Activated T-helper 17 cell treated with anti-CD3 and anti-CD28 coated beads, Interleukin-2, amount 50 U/mL, for 72 hours (primary cell): ENCODE results near the gene ZNF385C. TPM values are rescaled to one million over a fixed set of nuclear protein-coding genes. Genes with fewer than 3 reads are reported as not detected.

Experiments
- ATAC-seq: fragments of 150-1000 bp; cut with Tn5 transposase; replicated peaks from 2 replicates; pipeline ENCODE4 v1.10.0; 2021; ENCODE audit warnings: mild to moderate bottlenecking, moderate library complexity
- H3K27ac Mint-ChIP-seq: one replicate; pipeline ENCODE4 v1.8.0; 2022; ENCODE audit warnings: mixed read lengths
- H3K27me3 Mint-ChIP-seq: one replicate; pipeline ENCODE4 v1.8.0; 2022; ENCODE audit warnings: mixed read lengths
- H3K36me3 Mint-ChIP-seq: one replicate; pipeline ENCODE4 v1.8.0; 2022; ENCODE audit warnings: low read depth, mild to moderate bottlenecking, mixed read lengths
- H3K4me1 Mint-ChIP-seq: one replicate; pipeline ENCODE4 v1.8.0; 2022; ENCODE audit warnings: mixed read lengths
- H3K4me3 Mint-ChIP-seq: one replicate; pipeline ENCODE4 v1.8.0; 2022; ENCODE audit warnings: mild to moderate bottlenecking, mixed read lengths
- H3K9me3 Mint-ChIP-seq: one replicate; pipeline ENCODE4 v1.8.0; 2022; ENCODE audit warnings: mixed read lengths
- total RNA-seq, 2 donors: library from RNA; stranded (reverse); gene quantifications; one replicate each; pipeline ENCODE4 v1.2.3, GENCODE V29; 2022

Gene ZNF385C
- total RNA-seq, 2 donors from 2014 or later = 0.15 to 0.48 TPM

DNA sequence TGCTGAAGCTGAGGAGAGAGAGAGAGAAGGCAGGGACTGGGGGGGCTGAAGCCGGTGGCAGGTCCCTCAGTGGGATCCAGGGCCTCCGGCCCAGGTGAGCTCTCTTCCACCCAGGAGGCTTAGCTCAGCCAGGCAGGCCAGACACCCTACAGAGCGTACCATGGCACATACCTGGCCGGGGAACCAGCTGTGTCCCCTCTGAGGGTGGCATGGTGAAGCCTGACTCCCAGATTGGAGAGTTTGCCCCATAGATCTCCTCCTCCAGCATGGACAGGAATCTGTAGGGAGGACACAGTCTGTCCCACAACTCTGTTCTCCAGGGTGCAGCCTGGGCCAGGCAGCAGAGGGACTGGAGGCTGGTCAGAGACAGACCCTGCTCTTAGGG, 19.8 kb upstream of the ZNF385C start:
- Mint-ChIP-seq H3K36me3 (peaks cover 28% of the 10 kb centered on the region), H3K9me3 (no peaks in the 10 kb centered on the region), H3K4me1 (peaks cover 13% of the 10 kb centered on the region), H3K27ac (peak overlapping the region; percentile 10), H3K27me3 (no peaks in the 10 kb centered on the region), H3K4me3 (peak overlapping the region; percentile 9)
- ATAC-seq = no peak

DNA sequence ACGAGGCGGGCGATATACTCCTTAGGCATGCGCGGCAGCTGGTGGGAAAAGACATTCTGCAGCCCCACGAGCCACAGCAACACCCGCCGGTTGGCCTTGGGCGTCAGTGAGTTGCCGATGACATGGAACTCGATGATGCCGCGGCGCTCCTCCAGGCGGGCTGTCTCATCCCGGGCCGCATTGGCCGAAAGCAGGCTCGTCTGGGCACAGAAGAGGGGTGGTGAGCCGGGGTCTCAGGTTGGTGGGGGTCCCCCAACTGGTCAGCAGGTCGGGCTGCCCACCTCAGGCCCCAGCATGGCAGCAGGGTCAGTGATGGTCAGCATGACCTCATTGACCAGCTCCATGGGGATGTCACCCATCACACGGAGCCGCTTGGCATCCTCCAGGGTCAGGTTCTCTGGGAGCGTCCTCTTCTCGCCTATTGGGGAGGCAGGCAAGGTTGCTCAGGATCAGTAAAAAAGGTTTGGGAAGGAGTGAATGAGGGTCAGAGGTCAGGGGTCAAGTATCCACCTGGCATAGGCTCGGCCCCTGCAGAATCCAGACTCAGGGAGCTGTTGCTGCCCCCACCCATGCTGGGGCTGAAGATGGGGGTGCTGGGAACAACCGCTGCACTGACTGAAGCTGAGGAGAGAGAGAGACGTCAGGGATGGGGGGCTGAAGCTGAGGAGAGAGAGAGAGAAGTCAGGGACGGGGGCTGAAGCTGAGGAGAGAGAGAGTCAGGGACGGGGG, 19.3 kb upstream of the ZNF385C start:
- no peak for ATAC-seq
- Mint-ChIP-seq H3K27me3 (no peaks in the 10 kb centered on the region), H3K4me1 (peaks cover 13% of the 10 kb centered on the region), H3K9me3 (no peaks in the 10 kb centered on the region), H3K36me3 (peaks cover 28% of the 10 kb centered on the region), H3K4me3 (no peak overlapping the region), H3K27ac (no peak overlapping the region)

DNA sequence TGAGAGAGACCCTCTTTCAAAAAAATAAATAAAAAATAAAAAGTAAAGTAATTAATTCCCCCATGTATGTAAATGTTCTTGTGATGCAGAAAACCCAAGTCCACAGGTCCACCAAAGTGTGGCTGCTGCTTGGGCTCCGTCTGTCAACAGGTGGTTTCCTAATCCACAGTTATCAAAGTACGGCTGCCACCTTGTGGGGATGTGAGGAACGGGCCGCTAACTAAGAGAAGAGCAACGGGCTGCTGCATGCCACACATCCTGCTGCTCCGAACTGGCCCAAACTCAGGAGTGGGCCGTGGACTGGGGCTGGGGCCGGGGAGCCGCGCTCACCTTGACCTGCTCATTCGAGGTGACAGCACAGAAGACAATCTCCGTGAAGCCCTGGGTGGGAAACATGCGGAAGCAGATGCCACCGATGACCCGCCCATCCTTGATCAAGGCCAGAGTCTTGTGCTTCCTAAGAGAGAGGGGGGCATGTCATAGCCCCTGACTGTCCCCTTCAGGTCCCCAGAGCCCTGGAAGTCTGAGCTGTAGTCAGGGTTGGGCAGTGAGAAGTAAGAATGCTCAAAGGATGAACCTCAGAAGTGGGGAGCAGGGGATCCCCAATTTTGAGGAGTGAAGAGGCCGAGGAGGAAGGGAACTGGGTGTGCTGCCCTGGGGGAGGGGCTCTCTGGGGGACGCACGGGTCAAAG, 18.6 kb upstream of the ZNF385C start:
- H3K4me1 Mint-ChIP-seq = peaks cover 17% of the 10 kb centered on the region

DNA sequence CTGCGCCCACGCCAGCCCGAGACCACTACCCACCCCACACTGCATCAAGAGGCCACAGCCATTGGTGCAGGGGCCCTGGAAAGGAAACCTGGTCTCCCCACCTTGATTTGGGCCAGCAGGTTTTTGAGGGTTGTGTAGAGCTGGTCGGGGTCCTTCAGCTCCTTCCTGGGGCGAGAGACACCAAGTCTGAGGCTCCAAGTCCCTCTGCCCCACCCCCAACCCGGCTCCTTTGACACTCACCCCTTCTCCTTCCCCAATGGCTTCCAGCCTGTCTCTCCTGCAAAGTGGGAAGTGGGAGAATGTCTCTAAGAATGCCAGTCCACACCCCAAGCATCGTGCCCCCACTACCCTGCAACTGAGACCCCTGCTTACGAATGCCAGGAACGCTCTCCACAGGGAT, 15.8 kb upstream of the ZNF385C start:
- Mint-ChIP-seq H3K4me3 (no peak overlapping the region), H3K9me3 (no peaks in the 10 kb centered on the region), H3K27ac (peak overlapping the region; percentile 34), H3K36me3 (peaks cover 28% of the 10 kb centered on the region), H3K27me3 (no peaks in the 10 kb centered on the region), H3K4me1 (peaks cover 18% of the 10 kb centered on the region)
- no peak for ATAC-seq

More for the DNA sequence above, 18.6 kb upstream of the ZNF385C start:
- Mint-ChIP-seq H3K4me3 (no peak overlapping the region), H3K9me3 (no peaks in the 10 kb centered on the region), H3K36me3 (peaks cover 28% of the 10 kb centered on the region), H3K27ac (peak overlapping the region; percentile 69), H3K27me3 (no peaks in the 10 kb centered on the region)
- peak; percentile 18 for ATAC-seq

DNA sequence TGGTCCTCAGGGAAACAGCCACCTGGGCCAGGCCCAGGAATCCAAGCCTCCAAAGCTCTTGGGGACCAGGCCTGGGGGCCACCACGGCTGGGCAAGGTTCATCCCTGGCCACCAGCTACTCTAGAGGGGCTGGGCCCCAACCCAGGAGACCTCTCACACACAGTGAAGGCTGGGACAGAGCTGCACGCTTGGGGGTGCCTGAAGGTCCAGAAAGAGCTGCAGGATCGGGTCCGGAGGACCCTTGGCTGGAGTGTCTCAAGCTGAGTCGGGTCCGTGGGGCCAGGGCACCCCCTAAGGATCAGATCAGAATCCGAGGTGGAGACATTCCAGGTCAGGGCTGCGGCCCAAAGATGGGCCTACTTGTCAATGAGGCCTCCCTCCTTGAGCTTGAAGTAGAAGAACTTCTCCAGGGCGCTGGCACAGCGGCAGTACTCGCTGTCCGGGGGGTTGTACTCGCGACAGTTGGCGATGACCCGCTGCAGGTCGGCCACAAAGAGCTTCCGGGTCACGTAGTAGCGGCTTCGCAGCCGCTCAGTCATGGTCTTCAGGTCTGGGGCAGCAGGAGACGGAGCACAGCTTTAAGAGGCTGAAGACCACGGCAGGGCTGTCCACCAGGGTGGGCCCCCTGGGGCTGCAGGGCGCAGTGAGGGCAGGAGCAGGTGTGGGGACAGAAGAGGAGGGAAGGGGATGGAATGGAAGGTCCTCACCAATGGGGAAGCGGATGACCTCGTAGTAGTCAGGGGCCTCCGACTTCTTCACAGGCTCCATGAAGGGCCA, 15.2 kb upstream of the ZNF385C start:
- Mint-ChIP-seq H3K4me1 (peaks cover 14% of the 10 kb centered on the region), H3K4me3 (no peak overlapping the region), H3K36me3 (peaks cover 23% of the 10 kb centered on the region), H3K27ac (no peak overlapping the region), H3K9me3 (no peaks in the 10 kb centered on the region), H3K27me3 (no peaks in the 10 kb centered on the region)
- no peak for ATAC-seq

DNA sequence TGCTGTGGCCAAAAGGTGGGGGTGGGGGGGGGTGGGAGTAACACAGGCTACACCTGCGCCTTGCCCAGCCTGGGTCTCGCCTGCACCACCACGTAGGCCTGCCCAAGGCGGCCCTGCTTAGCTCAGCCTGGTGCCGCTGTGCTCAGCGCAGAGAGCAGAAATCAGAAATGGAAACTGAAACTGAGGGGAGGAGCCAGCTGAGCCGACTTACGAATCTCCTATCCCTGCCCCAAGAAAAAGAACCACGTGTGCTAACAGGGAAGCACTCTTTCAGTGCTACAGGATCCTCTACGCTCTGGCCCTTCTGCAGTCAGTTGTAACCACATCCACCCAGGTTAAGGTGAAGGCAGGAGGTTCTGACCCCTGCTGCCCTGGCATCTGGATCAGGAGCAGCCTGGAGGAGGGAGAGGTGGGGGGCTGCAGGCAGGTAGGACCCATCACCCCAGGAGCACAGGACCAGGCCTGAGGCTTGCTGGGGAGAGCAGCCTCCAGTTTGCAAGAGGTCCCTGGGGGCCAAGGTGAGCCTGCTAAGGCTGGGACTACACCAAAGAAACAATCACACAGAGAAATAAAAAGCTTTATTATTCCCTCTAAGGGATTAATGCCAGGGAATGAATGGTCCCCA, 14.4 kb upstream of the ZNF385C start, which contains the start of gene DHX58:
TSS of gene DHX58 (minus strand) at position 163 of the 625 bp plus-strand sequence. CDS start 822 bp downstream, outside the sequence.
- H3K9me3 Mint-ChIP-seq = no peaks in the 10 kb centered on the region
- peak; percentile 90 for ATAC-seq
- peak within 1 kb of the TSS; percentile 95 for H3K27ac Mint-ChIP-seq
- no peaks in the 10 kb centered on the region for H3K27me3 Mint-ChIP-seq
- H3K4me1 Mint-ChIP-seq = peaks cover 11% of the 10 kb centered on the region
- peak within 1 kb of the TSS; percentile 86 for H3K4me3 Mint-ChIP-seq
- peaks cover 20% of the 10 kb centered on the region for H3K36me3 Mint-ChIP-seq

DNA sequence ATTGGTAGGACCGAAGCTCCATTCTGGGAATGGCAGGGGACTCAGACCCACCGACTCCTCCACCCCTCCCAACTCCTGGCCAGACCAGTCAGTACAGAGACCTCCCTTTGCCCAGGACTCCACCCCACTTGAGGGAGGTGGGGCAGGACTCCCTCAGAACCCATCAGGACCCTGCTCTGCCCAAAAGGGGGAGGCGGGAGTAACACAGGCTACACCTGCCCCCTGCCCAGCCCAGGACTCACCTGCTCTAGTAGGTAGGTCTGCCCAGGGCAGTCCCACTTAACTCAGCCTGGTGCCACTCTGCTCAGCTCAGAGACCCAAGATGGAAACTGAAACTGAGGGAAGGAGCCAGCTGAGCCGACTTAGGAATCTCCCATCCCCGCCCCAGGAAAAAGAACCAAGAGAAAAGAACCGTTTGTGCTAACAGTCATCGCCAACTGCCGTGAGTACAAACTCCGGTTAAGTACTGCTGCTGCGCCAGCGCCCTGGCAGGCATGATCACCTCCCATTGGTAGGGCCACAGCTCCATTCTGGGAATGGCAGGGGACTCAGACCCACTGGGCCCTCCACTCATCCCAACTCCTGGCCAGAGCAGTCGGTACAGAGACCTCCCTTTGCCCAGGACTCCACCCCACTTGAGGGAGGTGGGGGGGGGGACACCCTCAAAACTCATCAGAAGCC, 13.7 kb upstream of the ZNF385C start:
- H3K9me3 Mint-ChIP-seq = no peaks in the 10 kb centered on the region
- peaks cover 13% of the 10 kb centered on the region for H3K36me3 Mint-ChIP-seq
- no peaks in the 10 kb centered on the region for H3K27me3 Mint-ChIP-seq
- peak; percentile 9 for ATAC-seq
- H3K4me1 Mint-ChIP-seq = peaks cover 9% of the 10 kb centered on the region
- H3K4me3 Mint-ChIP-seq = peak overlapping the region; percentile 86
- H3K27ac Mint-ChIP-seq = peak overlapping the region; percentile 95

DNA sequence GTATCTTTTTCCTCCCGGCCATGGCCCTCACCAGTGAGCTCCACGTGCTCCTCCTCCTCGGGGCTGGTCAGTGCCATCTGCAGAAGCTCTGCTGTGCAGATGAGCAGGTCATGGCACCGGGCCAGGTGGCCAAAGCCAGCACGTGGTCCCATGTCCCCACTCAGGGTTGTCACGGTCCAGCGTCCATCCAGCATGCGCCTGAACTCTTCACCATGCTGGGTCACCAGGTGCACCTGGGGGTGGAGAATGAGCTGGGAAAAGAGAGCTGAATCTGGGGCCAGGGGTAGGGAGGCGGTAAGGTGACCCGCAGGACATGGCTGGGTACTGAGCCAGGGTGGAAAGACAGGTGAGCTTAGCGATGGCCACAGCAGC, 13.0 kb upstream of the ZNF385C start:
- peaks cover 5% of the 10 kb centered on the region for H3K4me1 Mint-ChIP-seq

DNA sequence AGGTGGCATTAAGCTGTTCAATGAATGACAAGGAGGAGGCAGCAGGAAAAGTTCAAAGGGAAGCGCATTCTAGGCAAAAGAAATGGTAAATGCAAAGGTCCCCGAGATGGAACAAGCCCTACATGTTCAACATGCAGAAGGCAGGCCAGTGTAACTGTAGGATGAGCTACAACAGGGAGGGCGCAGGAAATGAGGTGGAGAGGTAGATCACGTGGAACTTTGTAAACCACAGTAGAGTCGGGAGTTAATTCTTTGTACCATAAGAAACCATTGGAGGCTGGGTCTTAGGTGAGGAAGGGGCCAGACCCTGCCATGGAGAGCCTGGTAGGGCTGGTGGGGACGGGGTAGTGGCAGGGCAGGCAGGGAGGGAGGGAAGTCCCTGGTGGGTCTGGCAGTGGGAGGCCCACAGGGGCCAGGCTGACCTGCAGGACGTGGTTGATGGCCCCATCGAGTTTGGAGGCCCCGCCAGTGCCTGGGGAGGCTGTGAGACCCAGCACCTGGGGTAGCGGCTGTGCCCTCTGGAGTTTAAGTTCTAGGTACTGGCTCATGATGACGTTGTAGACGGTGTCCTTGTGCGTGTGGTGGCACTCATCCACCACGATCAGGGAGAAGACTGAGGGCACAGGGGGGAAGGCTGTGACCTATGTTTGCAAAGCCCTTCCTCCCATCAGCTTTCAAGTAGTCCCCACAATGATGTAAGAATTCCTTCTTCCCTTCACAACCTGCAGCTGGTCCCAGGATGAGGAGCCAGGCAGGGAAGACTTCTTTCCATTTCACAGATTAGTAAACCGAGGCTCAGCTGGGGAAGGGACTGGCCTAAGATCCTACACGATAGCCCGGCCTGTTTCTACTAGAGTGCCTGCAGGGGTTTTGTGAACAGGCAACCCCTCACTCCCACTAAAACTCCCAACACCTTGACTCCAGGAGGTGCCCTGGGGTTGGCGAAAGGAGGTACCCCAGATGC, 12.3 kb upstream of the ZNF385C start:
- Mint-ChIP-seq H3K4me3 (peak overlapping the region; percentile 8), H3K9me3 (no peaks in the 10 kb centered on the region), H3K27ac (peak overlapping the region; percentile 95), H3K36me3 (peaks cover 3% of the 10 kb centered on the region), H3K4me1 (peaks cover 5% of the 10 kb centered on the region), H3K27me3 (no peaks in the 10 kb centered on the region)
- no peak for ATAC-seq

More for the DNA sequence above, 13.0 kb upstream of the ZNF385C start:
- H3K27ac Mint-ChIP-seq = peak overlapping the region; percentile 95
- H3K27me3 Mint-ChIP-seq = no peaks in the 10 kb centered on the region
- H3K36me3 Mint-ChIP-seq = peaks cover 9% of the 10 kb centered on the region
- H3K9me3 Mint-ChIP-seq = no peaks in the 10 kb centered on the region
- peak overlapping the region; percentile 8 for H3K4me3 Mint-ChIP-seq
- ATAC-seq = no peak

DNA sequence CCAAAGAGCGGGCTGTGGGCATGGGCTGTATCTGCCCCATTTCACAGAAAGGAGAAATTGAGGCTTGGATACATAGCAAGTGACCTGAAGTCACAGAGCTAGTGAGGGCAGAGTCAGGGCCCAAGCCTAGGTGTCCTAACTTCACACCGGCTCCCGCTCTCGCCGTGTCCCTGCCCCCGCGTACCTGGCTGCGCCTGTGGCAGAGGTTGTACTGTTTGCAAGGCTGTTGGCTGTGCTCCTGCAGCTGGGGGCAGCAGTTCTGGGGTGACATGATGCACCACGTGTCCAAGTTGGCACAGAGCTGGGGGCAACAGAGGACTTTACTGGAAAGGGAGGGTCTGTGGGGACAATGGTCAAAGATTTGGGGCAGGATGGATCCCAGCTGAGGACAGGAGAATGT, 10.8 kb upstream of the ZNF385C start:
- Mint-ChIP-seq H3K27ac (peak overlapping the region; percentile 66), H3K4me1 (peaks cover 5% of the 10 kb centered on the region), H3K4me3 (no peak overlapping the region), H3K36me3 (no peaks in the 10 kb centered on the region), H3K27me3 (no peaks in the 10 kb centered on the region), H3K9me3 (no peaks in the 10 kb centered on the region)
- ATAC-seq = no peak

DNA sequence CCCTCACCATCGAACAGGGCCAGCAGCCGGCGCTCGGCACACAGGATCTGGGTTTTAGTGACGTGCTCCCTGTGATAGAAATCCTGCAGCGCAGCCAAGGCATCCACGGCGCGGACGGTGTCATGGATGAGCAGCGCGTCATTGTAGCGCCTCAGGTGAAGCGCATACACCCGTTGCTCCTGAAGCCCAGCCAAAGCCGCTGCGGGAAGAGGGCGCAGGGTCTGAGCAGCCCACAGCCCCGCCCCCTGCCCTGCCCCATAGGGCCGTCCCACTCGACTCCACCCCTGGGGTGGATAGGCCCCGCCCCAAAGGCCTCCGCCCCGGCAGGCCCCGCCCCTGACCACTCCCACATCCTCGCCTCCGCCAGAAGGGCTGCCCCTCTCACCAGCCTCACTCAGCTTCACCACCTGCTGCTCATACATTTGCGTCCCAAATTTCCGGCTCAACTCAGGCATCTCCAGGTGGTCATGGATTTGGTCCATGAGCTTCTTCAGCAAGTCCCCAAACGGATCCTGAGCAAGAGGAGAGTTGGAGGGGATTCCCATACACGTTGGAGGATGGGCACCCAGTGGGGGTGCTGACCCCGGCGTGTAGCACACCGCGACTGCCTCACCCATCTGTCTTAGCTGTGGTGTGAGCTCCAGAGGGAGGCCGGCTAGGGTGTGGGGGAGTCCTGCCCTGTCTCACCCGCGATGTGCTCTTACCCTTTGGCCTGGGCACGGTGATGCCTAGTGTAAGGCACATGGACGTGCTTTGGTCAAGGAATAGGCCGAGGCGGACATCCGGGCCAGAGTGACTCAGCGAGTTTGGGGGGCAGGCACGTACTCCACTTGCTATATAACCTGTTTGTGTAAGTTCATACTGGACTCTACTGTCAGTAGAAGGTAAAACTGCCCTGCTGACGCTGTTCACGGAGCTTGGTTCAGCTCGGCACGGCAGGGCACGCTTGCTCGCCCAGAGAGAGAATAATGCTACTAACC, 9.6 kb upstream of the ZNF385C start:
- H3K27me3 Mint-ChIP-seq = no peaks in the 10 kb centered on the region
- H3K36me3 Mint-ChIP-seq = no peaks in the 10 kb centered on the region
- peak overlapping the region; percentile 52 for H3K4me3 Mint-ChIP-seq
- H3K9me3 Mint-ChIP-seq = no peaks in the 10 kb centered on the region
- peak; percentile 85 for ATAC-seq
- H3K27ac Mint-ChIP-seq = no peak overlapping the region
- H3K4me1 Mint-ChIP-seq = peaks cover 5% of the 10 kb centered on the region

DNA sequence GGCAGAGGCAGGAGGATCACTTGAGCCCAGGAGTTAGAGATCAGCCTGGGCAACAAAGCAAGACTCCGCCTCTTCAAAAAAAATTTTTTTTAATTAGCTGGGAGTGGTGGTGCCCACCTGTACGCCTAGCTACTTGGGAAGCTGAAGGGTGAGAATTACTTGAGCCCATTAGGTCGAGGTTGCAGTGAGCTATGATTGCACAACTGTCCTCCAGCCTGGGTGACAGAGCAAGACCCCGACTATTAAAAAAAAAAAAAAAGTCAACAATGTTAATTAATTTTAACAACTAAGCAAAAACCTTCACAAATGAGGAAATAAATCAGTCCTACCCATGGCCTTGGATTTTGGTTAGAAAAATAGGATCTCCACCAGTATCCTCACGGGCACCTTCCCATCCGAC, 8.9 kb upstream of the ZNF385C start:
- Mint-ChIP-seq H3K4me1 (peaks cover 4% of the 10 kb centered on the region), H3K9me3 (no peaks in the 10 kb centered on the region), H3K27me3 (no peaks in the 10 kb centered on the region), H3K4me3 (peak overlapping the region; percentile 52), H3K36me3 (no peaks in the 10 kb centered on the region), H3K27ac (no peak overlapping the region)
- no peak for ATAC-seq
